ENCODE measurements around the gene ZNF219. TPM values are rescaled to one million over a fixed set of nuclear protein-coding genes. Genes with fewer than 3 reads are reported as not detected.

The ZNF219 gene
- total and polyA plus RNA-seq, 9 donors: 4.8 to 60.9 (median 33.2) TPM

DNA sequence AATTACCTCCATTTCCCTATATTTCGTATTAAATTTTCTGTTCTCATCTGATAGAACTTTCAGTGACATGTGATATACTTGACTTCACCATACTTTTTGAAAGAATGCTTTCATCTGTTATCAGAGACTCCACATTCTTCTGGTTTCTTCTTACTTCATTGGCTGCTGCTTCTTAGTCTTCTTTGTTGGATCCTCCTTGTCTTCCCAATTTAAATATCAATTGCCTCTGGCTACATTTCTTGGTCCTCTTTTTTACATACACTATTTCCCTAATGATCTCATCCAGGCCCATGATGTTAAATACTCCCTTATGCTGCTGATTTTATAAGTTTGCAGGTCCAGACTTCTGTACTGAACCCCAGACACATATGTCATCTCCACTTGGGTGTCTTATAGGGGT is 35.4 kb upstream of the ZNF219 start:
- DNase-seq: no peak
- Histone ChIP-seq H3K36me3 (no peaks in the 10 kb centered on the region), H3K27ac (no peak overlapping the region), H3K27me3 (no peaks in the 10 kb centered on the region), H3K9me3 (no peaks in the 10 kb centered on the region), H3K4me1 (ENCODE audit: insufficient read depth) (no peaks in the 10 kb centered on the region), H3K4me3 (no peak overlapping the region)
- TF ChIP-seq, protein P1, sequence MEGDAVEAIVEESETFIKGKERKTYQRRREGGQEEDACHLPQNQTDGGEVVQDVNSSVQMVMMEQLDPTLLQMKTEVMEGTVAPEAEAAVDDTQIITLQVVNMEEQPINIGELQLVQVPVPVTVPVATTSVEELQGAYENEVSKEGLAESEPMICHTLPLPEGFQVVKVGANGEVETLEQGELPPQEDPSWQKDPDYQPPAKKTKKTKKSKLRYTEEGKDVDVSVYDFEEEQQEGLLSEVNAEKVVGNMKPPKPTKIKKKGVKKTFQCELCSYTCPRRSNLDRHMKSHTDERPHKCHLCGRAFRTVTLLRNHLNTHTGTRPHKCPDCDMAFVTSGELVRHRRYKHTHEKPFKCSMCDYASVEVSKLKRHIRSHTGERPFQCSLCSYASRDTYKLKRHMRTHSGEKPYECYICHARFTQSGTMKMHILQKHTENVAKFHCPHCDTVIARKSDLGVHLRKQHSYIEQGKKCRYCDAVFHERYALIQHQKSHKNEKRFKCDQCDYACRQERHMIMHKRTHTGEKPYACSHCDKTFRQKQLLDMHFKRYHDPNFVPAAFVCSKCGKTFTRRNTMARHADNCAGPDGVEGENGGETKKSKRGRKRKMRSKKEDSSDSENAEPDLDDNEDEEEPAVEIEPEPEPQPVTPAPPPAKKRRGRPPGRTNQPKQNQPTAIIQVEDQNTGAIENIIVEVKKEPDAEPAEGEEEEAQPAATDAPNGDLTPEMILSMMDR (IDR thresholded peaks at IDR 0.05): no peak
- TF ChIP-seq EP300 (IDR thresholded peaks at IDR 0.05) (no peak), POLR2A (IDR thresholded peaks at IDR 0.05) (no peak)
- WGBS, 3 donors: 49 to 69% (median 52%) methylated on average over 1 of the region's 1 CpG
- intact Hi-C loops (cut with DNase I): no loop called here

DNA sequence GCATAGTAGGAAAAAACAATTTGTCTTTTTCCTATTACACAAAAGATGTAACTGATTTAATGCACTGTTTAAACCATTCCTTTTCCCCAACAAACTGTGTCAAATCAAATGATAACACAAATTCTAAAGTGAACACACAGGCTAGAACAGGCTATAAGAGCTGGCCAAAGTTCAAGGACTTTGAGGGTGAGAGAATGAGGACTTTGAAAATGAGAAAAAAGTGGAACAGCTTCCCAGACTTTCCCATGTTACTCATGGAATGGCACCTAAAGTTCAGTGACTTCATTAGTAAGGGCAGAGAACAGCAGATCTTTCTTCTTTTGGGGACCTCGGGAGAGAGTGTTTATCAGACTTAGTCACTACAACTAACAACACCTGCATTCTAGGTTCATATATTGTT is 25.0 kb upstream of the ZNF219 start:
- intact Hi-C loops (cut with DNase I): no loop called here
- Histone ChIP-seq H3K27ac (no peak overlapping the region), H3K36me3 (no peaks in the 10 kb centered on the region), H3K27me3 (no peaks in the 10 kb centered on the region), H3K4me3 (no peak overlapping the region), H3K4me1 (ENCODE audit: insufficient read depth) (no peaks in the 10 kb centered on the region), H3K9me3 (no peaks in the 10 kb centered on the region)
- WGBS, 3 donors: 74 to 94% (median 76%) methylated on average over 1 of the region's 1 CpG
- TF ChIP-seq, protein P1 (IDR thresholded peaks at IDR 0.05): no peak
- no peak for TF ChIP-seq POLR2A (IDR thresholded peaks at IDR 0.05)
- TF ChIP-seq EP300 (IDR thresholded peaks at IDR 0.05): no peak
- no peak for DNase-seq

DNA sequence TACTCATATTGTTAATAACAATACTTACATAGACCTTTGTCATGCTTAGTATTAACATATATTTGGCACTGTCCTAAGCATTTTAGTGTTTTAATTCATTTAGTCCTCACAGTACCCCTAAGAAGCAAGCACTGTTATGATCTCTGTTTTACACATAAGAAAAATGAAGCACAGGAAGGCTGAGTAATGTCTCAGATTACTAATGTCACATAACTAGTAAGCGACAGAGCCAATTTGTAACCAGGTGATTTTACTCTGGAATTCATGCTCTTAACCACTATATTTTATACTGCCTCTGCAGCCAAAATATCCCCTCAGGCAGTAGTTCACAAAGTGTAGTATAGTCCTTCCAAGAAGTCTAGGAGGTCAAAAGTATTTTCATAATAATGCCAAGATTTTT is 22.7 kb upstream of the ZNF219 start:
- WGBS, 3 donors: 19 to 28% (median 26%) methylated on average over 1 of the region's 1 CpG
- no peaks in the 10 kb centered on the region for H3K36me3 ChIP-seq
- H3K27me3 ChIP-seq: no peaks in the 10 kb centered on the region
- no peak overlapping the region for H3K4me3 ChIP-seq
- intact Hi-C loops (cut with DNase I): no loop called here
- no peak overlapping the region for H3K27ac ChIP-seq
- H3K4me1 ChIP-seq (ENCODE audit: insufficient read depth): no peaks in the 10 kb centered on the region
- TF ChIP-seq EP300 (IDR thresholded peaks at IDR 0.05) (no peak), POLR2A (IDR thresholded peaks at IDR 0.05) (no peak)
- TF ChIP-seq, protein P1 (IDR thresholded peaks at IDR 0.05): no peak
- no peak for DNase-seq
- no peaks in the 10 kb centered on the region for H3K9me3 ChIP-seq

DNA sequence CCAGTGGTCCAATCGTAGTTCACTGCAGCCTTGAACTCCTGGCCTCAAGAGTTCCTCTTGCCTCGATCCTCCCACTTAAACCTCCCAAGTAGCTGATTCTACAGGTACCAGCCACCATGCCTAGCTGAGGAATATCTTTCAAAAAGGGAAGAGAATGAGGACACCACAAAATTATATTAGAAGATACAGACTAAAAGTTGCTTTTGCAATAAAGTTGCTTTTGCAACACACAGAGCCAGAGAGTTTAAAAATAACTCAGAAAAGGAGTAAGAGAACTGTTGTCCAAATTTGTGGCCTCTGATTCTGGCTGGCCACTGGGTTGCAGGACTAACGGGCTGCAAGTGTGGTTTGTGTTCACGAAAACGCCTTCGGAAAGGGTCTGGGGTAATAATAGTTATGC is 22.2 kb upstream of the ZNF219 start:
- Histone ChIP-seq H3K27ac (no peak overlapping the region), H3K27me3 (no peaks in the 10 kb centered on the region), H3K4me3 (no peak overlapping the region), H3K9me3 (no peaks in the 10 kb centered on the region), H3K4me1 (ENCODE audit: insufficient read depth) (no peaks in the 10 kb centered on the region), H3K36me3 (no peaks in the 10 kb centered on the region)
- TF ChIP-seq EP300 (IDR thresholded peaks at IDR 0.05): no peak
- no peak for TF ChIP-seq POLR2A (IDR thresholded peaks at IDR 0.05)
- TF ChIP-seq, protein P1 (IDR thresholded peaks at IDR 0.05): no peak
- DNase-seq: no peak
- 23 to 33% (median 26%) methylated on average over 6 of the region's 6 CpGs for WGBS, 3 donors
- intact Hi-C loops (cut with DNase I): no loop called here

DNA sequence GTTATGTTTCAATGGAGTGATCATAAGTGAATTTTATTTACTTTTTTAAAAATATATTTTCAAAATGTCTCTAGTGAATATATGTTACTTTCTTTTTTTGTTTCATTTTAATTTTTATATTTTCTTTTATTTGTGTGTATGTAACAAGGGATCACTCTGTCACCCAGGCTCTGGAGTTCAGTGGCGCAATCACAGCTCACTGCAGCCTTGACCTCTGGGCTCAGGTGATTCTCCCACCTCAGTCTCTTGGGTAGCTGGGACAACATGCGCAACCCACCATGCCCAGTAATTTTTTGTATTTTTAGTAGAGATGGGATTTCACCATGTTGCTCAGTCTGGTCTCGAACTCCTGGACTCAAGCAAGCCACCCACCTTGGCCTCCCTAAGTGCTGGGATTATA is 20.5 kb upstream of the ZNF219 start:
- H3K27me3 ChIP-seq: no peaks in the 10 kb centered on the region
- WGBS, 3 donors: 91 to 96% (median 96%) methylated on average over 3 of the region's 3 CpGs
- no peaks in the 10 kb centered on the region for H3K4me1 ChIP-seq (ENCODE audit: insufficient read depth)
- H3K9me3 ChIP-seq: no peaks in the 10 kb centered on the region
- no peak overlapping the region for H3K27ac ChIP-seq
- H3K4me3 ChIP-seq: no peak overlapping the region
- TF ChIP-seq, protein P1 (IDR thresholded peaks at IDR 0.05): no peak
- no peak for TF ChIP-seq EP300 (IDR thresholded peaks at IDR 0.05)
- no peak for TF ChIP-seq POLR2A (IDR thresholded peaks at IDR 0.05)
- intact Hi-C loops (cut with DNase I): no loop called here
- no peaks in the 10 kb centered on the region for H3K36me3 ChIP-seq
- DNase-seq: no peak

Measured in ovary (tissue), 9 donors.